AG20443 (cell line): ENCODE data around the gene CMTR1.
A peak's percentile ranks its signal among the peaks of the same experiment; 100 is the strongest.

Experiments used
- DNase-seq: peaks from one replicate; pipeline ENCODE4 v3.0.0; 2012; ENCODE audit warnings: low spot score, mixed read lengths

The CMTR1 gene

DNA sequence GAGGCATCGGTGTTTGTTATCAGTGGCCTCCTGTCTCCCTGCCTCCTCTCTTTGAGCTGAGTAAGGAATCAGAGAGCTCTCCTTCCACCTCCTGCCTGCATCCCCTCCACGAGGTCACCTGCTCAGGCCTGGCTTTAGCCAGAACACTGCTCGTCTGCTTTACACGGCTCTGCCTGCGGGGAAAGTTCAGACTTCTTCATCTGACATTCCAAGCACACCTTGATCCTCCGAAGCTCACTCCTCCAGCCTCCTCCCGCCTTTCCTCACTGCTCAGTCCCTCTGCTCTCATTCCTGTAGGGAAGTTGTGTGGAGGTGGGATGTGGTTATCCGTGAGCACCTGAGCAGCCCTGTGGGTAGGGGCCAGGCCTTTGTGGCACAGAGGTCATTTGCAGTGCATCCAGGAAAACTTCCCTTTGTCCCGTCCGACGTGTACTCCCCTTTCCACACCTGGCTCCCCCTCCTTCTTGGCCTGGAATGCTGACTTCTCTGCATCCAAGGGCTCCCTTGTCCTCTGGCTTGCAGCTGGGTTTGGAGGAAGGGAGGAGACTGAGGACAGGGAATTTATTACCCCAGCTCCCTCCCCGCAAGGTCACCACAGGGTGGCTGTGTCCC, 79.5 kb downstream of the CMTR1 start:
- no peak for DNase-seq

GRCh38 chr6:37513155-37513554, 80.1 kb downstream of the CMTR1 start:
- DNase-seq = no peak

DNA sequence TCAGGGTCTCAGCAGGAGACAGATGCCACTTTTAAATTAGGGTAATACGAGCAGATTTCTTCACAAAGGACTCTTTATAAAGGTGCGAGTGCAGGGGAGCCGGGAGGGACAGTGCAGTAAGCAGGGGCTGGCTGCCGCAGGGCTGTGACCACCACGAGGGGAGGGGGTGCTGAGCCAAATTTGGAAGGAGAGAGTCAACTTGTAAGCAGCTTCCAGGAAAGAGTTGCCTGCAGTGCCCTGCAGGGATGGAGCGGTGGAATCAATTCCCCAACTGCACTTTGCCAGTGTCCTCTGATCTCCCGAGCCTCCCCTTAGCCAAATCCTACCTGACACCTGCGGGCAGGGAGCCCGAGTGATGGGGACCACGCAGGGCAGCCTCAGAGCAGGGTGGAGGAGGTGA, 80.6 kb downstream of the CMTR1 start:
- no peak for DNase-seq

DNA sequence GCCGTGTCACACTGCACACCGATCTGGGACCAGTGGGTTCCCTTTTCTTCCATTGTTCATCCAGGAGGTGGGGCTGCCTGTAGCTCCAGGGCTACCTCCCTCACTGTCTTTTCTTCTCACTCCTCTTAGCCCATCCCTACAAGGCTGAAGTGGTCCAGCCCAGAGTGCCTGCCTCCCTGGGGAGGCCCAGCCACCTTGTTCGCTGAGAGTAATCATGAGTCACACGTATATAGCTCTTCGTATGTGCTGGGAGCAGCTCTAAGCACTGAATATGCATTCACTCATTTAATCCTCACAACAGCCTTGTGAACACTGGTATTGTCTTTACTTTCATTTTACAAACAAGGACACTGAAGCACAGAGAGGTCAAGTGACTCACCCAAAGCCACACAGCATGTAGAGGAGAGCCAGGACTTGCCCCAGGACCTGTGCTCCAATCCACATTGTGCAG, 81.3 kb downstream of the CMTR1 start:
- no peak for DNase-seq

DNA sequence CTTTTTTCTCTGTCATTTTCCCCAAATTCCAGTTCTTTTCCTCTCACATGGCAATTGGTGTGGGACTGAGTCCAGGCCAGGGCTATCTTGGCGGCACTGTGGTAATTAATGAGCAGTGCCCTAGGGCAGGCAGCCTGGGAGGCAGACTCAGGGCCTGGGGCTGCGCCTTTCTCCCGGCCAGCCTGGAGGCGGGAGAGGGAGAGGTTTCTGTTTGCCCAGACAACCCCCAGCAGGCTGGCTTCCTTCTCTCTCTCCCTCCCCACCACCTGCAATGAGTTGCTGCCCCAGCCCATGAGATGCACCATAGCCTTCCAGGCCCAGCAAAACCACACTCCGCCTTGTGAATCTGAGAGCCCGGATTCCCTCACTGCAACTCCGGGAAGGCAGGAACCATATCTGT, 81.8 kb downstream of the CMTR1 start:
- no peak for DNase-seq

GRCh38 chr6:37515712-37516075, 82.7 kb downstream of the CMTR1 start:
- DNase-seq = no peak

DNA sequence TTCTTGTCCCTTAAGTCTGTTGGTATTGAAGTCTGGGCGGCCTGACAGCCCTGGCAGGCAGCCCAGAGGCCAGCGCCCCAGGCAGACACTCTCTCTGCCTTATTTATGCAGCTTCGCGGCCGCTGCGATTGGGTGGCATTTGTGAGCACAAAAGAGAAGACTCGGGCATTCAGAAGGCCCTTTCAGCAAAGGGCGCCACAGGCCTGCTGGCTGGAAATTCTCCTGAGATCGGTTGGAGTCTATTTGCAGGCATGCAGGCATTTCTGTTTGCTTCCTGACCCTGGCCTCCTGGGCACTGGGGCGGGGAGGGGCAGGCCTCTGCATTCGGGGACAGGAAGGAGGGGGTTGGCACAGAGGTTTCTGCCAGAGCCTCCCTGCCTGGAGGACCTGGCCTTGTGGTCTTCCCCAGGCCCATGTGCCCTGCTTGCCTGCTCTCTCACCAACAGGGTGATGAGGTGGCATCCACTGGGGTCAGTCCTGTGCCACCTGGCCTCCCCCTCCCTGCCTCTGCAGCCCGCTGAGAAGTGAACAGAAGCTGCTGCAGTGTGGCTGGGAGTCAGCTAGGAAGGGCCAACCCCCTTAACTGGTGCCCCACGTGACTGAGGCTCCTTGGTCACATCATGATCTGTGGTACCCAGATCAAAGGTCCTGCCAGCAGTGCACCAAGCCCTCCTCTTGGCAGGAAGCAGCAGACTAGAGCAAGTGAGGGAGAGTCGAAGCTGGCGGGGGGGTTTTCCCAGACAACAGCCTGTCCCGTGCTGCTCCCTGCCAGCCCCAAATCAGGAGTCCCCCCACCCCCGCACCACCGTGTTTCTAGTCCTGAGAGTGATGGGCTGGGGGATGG, 83.3 kb downstream of the CMTR1 start:
- DNase-seq = no peak

DNA sequence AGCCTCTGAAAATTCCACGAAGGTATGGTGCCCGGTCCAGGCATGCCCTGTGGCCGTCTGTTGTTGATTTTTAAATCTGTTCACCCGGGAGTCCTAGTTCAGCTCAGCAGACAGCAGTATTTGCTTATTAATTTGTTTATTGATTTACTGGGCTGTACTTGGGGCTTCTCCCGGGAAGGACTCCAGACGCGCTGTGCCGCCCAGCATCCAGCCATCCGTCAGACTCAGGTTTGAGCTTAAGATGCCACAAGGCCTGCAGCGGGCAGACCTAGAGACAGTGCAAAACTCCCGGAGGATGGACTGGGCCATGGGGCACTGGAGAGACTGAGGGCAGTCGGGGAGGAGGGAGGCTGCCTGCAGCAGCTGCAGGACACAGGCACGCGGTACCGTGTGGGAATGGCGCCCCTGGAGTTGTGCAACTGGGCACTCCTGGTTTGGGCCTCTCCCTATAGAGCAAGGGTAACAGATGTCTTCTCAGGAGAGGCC, 83.9 kb downstream of the CMTR1 start:
- DNase-seq = peak; percentile 42

DNA sequence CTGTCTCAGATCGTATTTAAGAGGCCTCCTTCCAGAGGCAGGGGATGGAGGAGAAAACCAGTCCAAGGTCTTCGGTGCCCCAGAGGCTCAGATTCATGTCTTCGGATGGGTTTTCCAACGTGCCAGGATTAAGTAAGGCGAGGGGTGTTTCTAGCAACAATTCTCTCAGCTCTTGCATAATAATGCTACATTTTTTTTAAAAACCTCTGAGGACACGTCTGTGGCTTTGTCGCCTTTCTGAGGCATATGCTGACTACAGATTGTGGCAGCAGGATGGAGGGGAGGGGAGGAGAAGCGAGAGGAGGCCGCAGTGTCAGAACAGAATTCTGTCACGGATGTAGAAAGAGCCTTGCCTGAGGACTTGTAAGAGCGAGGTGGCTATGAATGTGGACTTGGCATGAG, 84.4 kb downstream of the CMTR1 start:
- peak; percentile 54 for DNase-seq

GRCh38 chr6:37518116-37518515, 85.1 kb downstream of the CMTR1 start:
- no peak for DNase-seq

DNA sequence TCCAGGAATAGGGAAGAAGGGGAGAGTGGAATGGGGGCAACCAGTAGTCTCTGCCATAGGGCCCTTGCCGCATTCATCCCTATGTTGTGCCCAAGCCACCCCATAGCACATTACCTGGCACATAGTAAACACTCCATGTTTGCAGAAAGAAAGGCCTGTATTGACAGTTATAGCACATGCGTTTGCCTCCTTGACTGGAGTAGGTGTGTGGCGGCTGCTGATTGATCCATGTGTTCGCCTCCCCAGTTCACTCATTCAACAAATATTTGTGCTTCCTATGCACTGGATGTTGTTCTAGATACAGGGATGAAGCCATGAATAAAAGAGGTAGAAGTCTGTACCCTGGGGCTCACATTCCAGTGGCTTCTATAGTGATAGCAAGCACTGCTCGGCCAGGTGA, 86.4 kb downstream of the CMTR1 start:
- DNase-seq = no peak

DNA sequence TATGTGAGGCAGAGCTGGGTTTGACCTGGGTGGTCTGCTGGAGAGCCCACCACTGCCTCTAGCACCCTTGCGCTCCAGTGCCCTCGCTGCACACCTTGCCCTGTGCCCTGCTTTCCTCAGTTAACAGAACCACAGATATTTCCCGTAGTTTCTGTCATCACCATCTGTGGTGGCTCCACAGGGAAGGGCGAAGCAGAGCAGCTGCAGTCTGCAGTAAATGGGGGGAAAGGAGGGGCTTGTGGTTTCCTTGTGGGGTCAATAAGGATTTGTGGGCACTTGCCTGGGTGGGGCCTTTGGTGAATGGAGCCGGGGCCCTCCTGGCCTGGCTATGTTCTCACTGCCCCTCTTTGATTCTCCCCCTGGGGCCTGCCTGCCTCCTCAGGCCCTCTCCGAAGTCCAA, 87.9 kb downstream of the CMTR1 start:
- no peak for DNase-seq

- DNase-seq = no peak
These were observed 88.7 kb downstream of the CMTR1 start for GRCh38 chr6:37521674-37522073.

DNA sequence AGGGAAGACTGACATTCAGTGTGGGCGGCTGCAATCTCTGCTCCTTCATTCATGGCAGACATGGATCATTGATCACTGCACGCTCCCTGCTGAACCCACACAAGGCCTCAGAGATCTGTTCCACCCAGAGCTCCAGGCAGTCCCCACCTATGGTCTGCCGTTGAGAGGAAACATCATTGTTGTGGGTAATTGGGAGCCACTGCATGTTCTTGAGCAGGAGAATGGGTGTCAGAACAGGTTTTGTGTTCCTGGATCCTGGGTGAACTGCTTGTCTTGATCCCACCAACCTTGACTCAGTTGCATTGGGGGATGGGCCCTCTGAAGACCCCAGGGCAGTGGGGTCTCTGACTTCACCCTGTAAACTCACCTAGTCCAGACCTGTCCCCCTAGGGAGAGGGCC, 89.8 kb downstream of the CMTR1 start:
- no peak for DNase-seq

- DNase-seq = no peak
These were observed 90.4 kb downstream of the CMTR1 start for GRCh38 chr6:37523412-37523811.

GRCh38 chr6:37524025-37524969, 91.3 kb downstream of the CMTR1 start:
- DNase-seq = no peak

- no peak for DNase-seq
These were observed 91.9 kb downstream of the CMTR1 start for GRCh38 chr6:37524970-37525318.

GRCh38 chr6:37525460-37526357, 92.7 kb downstream of the CMTR1 start:
- peak; percentile 68 for DNase-seq

- no peak for DNase-seq
These were observed 95.5 kb downstream of the CMTR1 start for GRCh38 chr6:37528541-37528940.

GRCh38 chr6:37530297-37530696, 97.3 kb downstream of the CMTR1 start:
- DNase-seq = peak; percentile 51

- no peak for DNase-seq
These were observed 98.0 kb downstream of the CMTR1 start for GRCh38 chr6:37531026-37531425.
